GM18507 (cell line): ENCODE measurements around the gene HTR3B.
"Not testable (repeated sequence)": the region's sequence is repeated elsewhere in the genome, so short reads cannot be mapped to it uniquely, and the experiment has no call there.

Source experiments
- DNase-seq: peaks from one replicate; pipeline ENCODE4 v3.0.0; 2011; ENCODE audit warnings: low read depth; ENCODE audit not compliant: insufficient read length; ENCODE audit errors: extremely low spot score
- FAIRE-seq: peaks from 2 replicates; lab custom pipeline; 2011; peaks lifted over from hg19 to GRCh38; lab: Jason Lieb, UNC

HTR3B gene

DNA sequence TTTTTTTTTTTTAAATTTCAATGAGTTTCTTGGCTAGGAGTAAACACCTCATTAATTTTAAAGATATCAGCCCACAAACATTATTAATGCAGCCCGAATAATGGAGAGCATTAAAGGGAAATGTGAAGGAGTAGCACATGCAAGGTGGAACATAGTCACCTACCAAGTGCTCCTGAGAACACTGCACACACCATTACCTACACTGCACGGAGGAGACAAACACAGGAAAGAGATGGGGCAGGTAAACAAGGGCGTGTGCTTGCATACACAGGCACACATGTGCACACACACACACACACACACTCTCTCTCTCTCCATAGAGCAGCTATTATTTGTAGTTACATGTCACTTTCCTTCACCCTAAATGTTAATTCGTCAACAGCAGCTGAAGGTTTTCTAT, 30.2 kb downstream of the HTR3B start:
- no peak for FAIRE-seq
- DNase-seq, result no peak

DNA sequence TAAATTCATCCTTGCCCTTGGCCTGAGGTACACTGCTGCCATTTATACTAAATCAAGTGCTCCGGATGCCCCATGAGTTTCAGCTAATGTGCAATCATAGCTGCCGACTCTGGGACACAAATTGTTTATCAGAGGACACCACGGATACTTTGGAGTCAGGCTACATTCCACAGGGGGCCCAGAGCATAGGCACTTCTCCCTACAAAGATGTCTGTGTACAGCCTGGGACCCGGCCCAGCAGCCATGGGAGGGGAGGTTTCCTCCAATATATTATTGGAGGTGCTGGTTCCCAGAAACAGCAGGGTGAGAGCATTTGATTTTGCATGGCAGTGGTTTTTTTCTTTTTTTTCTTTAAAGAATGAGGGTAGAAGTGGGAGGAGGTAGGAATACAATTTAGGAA, 31.3 kb downstream of the HTR3B start:
- FAIRE-seq (no peak), DNase-seq (no peak)

DNA sequence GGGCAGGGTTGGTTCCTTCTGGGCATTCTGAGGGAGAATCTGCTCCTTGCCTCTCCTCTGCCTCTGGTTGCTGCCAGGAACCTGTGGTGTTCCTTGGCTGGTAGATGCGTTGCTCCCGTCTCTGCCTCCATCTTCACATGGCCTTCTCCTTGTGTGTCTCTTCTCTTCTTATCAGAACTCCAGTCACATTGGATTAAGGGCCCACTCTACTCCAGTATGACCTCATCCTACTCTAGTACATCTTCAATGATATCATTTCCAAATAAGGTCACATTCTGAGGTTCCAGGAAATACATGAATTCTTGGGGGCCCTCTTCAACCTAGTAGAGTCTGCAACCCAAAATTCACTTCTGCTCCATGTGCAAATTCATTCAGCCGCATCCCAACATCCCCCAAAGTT, 33.3 kb downstream of the HTR3B start:
- DNase-seq (no peak), FAIRE-seq (no peak)

DNA sequence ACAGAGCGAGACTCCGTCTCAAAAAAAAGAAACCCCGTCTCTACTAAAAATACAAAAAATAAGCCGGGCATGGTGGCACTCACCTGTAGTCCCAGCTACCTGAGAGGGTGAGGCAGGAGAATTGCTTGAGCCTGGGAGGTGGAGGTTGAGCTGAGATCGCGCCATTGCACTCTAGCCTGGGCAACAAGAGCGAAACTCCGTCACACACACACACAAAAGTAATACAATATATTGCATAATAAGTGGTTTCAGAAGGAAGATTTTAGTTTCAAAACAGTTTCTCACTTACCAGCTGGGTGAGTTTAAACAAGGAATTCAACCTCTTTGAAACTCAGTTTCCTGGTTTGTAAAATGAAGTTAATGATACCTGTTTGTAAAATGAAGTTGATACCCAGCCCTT, 37.7 kb downstream of the HTR3B start:
- FAIRE-seq, result no peak
- no peak for DNase-seq

DNA sequence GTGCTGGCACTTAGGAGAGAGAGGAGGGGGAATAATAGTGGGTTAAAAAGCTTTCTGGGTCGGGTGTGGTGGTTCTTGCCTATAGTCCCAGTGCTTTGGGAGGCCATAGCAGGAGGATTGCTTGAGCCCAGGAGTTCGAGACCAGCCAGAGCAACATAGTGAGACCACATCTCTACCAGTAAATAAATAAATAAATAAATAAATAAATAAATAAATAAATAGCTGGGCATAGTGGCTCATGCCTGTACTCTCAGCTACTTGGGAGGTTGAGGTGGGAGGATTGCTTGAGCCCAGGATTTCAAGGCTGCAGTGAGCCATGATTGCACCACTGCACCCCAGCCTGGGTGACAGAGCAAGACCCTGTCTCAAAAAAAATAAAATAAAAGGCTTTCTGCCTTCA, 41.6 kb downstream of the HTR3B start:
- FAIRE-seq, DNase-seq: not testable (repeated sequence)

DNA sequence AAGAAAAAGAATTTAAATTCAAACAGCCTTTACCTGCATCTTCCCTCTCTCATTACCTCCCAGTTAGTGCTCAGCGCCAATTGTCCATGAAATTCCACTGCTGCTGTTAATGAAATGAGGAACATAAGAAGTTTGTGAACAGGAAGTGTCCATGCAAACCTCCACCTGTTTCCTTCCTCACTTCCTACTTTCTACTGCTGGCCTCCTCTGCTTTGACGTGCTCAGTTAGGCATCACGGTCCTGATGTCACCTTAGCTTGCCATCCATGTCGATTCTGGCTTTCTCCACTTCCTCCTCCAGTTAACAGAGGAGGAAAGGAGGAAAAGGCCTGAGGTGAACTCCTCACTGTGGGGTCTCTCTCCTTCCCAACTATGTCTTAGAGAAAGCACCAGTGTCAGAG, 43.4 kb downstream of the HTR3B start:
- FAIRE-seq, result no peak
- DNase-seq, result no peak

DNA sequence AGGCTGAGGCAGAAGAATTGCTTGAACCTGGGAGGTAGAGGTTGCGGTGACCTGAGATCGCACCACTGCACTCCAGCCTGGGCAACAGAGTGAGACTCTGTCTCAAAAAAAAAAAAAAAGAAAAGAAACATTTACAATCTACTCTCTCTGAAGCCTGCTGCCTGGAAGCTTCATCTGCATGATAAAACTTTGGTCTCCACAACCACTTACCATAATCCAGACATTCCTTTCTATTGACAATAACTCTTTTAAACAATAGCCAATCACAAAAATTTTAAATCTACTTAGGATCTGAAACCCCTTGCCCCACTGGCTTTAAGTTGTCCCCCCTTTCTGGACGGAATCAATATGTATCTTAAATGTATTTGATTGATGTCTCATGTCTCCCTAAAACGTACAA, 45.3 kb downstream of the HTR3B start:
- no peak for FAIRE-seq
- no peak for DNase-seq

DNA sequence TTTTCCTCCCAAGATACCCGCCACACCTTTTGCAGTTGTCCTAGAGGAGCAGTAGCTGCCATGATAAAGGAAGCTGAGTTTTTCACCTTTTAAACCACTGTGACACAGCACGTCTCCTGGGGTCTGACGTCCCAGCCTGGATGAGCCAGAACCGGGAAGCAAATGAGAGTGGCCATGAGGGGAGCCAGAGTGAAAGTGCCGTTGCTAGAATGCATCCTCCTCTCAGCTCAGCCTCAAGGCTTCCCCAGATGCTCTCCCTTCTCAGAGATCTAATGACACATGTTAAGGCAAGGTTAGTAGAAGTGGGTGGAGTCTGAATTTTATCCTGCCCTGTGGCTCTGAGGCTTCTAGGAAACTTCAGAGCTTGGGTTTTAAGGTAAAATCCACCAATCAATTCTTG, 46.9 kb downstream of the HTR3B start:
- FAIRE-seq (no peak), DNase-seq (no peak)

DNA sequence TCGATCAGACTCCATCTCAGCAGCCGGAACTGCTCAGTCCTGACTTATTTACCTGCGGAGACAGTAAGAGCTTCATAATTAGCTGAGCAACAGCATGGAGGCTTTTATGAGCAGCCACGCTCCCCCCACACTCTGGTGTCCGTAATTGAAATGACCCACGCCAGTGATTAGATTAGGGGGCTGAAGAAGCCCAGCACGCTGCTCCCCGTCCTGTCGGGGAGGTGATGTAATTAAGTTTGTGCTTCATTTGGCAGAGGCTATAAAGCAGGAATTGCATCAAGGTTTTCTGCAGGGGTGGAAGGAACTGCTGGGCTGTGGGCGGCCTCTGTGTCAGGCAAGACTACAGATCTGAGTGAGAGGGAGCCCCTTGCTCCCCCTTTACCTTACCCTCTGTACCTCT, 47.5 kb downstream of the HTR3B start:
- no peak for DNase-seq
- no peak for FAIRE-seq

DNA sequence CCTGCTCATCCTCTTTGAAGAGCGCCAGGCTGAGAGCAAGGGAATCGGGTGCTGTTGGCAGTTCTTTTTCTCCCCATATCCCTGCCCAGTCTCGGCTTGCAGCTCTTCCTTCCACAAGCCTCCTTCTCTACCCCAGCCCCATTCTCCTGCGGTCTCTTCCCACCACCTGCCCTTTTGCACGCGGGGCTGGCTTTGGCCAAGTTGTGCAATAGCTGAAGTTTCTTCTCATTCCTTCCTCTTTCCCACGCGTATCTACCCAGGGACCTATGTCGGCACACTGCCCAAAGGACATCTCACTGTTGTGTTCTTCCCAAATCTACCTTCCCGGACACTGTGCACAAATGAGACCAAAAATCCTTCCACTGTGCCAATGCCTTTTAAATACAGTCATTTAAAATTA, 48.0 kb downstream of the HTR3B start:
- no peak for DNase-seq

DNA sequence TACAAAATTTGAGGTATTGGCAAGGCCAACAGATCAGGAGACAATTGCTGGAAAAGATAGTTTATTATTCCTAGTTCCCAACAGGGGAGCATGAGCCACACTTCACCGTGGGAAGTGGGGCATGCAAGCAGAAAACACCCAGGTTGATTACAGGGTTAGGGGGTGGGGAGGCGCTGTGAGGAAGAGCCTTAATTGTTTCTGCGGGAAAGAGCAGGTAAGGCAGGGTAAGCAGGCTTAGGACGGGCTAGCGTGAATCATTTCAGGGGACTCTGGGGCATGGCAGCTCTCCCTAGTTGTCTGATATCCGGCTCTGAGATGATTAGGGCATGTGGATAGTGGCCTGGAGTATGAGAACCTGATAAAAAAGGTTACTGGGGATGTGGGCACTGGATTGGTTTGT, 49.6 kb downstream of the HTR3B start:
- FAIRE-seq (no peak), DNase-seq (no peak)

More for the DNA sequence above, 48.0 kb downstream of the HTR3B start:
- FAIRE-seq, result no peak

DNA sequence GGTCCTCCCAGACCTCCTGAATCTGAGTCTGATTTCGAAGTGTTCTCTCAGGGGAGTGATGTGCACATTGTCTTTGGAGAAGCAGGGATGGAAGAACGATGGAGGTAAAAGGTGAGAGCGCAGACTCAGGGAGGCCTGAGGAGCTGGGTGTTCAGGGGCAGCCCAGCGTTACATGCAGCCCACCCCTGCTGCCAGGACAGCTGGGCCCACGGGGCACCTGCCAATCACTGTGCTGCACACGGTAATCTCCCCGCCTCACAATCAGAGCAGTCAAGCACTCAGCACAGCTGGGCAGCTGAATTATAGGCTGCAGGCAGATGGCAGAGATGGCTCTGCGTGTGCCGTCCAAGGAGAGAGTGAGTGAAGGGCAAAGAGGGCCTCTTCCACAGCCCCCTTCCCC, 52.4 kb downstream of the HTR3B start:
- no peak for FAIRE-seq
- DNase-seq, result no peak

DNA sequence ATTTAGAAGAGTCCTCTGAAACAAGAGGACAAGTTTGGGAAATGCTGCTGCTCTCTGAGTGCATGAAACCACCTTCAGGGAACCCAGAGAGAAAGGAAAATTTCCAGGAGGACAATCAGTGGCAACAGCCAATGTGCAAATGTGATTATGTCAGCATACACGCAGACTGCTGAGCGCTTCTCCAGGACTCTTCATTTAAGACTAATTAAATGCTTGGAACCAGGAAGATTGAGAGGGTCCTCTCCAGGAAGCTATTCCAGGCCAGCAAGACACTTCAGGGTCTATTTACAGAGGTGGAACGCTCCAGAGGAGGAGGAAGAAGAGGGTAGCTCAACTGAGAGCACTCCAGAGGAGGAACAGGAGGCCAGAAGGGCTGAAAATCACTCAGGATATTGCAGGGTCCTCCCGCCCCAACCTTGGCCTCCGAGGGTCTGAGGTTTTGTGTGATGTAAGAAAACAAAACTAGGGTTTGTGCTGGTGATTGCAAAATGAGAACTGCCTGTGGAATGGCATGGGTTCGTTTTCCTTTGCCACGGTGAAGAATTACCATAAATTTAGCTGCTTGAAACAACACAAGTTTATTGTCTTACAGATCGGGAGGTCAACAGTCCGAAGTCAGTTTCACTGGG, 56.2 kb downstream of the HTR3B start:
- FAIRE-seq (no peak), DNase-seq (no peak)

DNA sequence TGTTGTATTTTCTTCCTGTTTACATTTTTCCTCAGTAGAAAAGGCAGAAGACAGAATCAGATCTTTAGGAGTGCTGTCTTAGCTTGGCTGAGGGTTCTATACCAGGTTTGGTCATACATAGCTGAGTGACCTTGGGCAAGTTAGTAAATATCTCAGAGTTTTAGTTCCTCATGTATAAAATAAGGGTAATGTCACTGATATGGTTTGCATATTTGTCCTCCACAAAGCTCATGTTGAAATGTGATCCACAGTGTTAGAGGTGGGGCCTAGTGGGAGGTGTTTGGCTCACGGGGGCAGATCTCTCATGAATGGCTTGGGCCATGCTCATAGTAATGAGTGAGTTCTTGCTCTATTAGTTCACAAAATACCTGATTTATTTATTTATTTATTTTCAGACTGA, 62.8 kb downstream of the HTR3B start:
- FAIRE-seq (no peak), DNase-seq (no peak)

DNA sequence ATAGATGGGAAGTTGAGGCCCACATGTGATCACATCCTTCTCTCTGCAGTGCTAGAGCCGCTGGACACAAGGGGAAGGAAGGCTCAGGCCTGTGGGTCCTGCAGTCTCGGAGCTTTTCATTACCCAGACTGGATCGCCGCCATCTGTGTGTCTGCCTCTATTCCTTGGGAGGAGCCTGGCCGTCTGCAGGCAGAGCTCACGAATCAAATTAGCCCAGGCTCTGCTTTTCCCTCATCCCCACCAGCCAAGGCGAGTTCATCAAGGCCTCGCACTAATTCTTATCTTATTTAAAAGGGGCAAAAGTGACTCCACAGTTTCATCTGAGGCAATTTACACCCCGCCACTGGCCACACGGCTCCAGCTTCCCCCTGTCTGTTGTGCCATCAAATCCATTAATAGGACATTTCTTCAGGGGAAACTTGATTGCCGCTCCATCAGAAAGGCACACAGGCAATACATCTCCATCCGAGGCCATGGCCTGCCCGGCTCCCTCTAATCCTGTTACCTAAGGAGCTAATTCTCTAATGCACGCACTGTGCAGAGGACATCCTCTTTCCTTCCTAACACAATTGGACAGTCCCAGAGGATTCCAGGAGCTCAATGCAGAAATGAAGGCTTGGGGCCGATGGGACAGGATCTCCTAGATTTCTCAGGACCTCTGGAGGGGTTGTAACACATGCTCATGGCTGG, 67.1 kb downstream of the HTR3B start:
- FAIRE-seq, result no peak
- DNase-seq, result no peak

DNA sequence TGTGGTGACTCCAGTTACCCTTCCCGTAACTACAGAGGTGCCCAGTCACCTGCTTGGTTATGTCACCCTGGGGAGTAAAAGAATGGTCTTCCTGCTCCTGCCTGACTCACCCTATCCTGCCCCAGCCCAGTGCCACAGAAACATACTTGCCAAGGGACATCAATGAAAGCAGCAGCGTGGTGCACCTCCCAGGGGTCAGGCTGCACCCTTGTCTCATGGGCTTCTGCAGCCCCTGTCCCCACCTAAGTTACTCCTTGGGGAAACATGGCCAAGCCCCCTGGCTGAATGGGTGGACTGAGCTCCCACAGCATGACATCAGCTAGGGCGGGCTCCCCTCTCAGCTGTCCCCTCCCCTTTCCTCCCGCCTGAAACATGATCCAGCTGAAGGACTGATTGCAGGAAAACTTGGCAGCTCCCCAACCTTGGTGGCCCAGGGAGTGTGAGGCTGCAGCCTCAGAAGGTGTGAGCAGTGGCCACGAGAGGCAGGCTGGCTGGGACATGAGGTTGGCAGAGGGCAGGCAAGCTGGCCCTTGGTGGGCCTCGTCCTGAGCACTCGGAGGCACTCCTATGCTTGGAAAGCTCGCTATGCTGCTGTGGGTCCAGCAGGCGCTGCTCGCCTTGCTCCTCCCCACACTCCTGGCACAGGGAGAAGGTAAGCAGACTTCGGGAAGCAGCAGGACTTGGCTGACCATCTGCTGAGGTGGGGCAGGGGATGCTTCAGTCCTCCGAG, 70.3 kb downstream of the HTR3B start, which contains the start of gene HTR3A:
TSS of gene HTR3A (plus strand) at position 368 of the 730 bp plus-strand sequence. CDS start at position 586, 218 bp downstream.
- FAIRE-seq (no peak), DNase-seq (no peak)

DNA sequence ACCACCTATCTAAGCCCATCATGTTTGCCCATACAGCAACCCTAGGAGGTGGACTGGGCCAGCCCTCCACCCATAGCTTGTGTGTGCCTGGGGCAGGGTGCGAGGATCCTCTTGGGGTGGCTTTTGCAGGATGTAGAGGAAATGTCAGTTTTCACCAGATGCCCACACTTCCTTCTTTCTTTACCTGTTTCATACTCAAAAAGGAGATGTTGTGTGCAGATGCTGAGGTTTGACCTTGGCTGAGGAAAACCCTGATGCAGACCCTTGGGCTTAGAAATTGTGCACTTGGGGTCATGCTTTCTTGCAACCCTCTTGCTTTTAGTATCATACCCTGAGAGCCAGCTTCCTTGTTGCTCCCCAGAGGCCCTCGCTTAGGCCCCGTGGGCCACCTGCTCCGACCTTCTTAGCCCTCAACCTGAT, 72.5 kb downstream of the HTR3B start:
- FAIRE-seq (no peak), DNase-seq (no peak)

DNA sequence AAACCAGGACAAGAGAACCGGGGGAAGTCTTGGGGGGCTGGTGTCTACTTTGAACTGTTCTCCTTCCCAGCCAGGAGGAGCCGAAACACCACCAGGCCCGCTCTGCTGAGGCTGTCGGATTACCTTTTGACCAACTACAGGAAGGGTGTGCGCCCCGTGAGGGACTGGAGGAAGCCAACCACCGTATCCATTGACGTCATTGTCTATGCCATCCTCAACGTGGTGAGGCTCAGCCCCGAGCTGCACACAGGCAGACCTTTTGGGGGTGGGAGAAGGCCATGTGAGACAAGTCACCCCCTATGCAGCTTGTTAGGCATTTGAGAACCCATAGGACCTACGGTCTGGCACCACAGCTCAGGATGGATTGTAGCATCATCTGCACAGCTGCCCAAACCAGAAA, 73.1 kb downstream of the HTR3B start:
- FAIRE-seq, result no peak

DNA sequence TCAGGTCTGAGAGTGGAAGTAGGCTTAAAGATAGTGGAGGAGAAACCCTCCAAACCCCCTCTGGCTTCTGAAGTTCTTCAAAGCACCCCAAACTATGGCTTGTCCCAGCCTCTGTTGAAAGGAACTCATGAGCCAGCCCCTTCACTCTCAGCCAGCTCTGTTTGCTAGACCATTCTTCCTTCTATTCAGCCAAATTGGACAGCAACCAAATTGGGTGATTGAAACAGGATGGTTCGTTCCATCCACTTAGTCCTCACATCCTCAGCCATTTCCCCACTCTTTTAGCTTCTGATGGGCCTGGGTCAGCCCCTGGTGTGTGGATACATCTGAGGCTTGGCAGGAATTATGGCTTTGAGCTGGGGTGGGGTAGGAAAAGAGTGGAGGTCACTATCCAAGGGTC, 74.8 kb downstream of the HTR3B start:
- DNase-seq (no peak), FAIRE-seq (no peak)

More for the DNA sequence above, 73.1 kb downstream of the HTR3B start:
- no peak for DNase-seq

DNA sequence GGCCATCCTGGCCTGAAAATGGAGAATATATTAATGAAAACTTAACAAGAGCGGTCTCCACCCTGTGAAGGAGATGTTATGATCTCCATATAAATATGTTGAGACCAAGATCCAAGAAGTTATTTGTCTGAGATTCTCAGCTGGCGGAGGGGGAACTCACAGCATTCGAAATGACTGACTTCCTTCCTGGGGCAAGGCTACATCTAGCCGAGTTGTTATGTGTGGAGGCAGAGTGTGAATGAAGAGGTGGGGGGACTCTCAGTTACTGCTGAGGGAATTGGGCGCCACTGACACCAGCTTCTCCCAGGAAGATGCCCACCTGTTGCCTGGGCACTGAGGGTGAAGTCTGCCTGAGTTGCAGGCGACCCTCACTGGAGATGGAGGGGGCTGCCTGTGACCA, 76.2 kb downstream of the HTR3B start:
- DNase-seq (no peak), FAIRE-seq (no peak)

DNA sequence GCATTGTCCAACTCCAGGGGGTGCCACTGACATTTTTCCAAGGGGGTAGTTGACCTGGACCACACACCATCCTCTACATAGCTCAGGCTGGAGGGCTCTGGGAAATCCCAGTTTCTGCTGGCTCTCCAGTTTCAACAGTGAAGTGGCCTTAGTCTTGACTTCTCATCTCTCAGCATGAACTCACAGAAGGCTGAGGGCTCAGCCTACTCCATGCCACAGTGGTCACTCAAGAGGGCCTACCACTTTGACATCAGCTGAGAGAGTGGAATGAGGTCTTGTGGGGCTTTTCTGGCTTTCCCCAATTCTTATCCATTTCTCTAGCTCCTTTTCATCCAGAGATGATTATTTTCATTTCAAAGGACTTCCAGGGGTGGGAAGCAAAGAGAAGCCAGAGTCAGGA, 77.7 kb downstream of the HTR3B start:
- FAIRE-seq (no peak), DNase-seq (no peak)
